Activated CD8-positive, alpha-beta memory T cell treated with anti-CD3 and anti-CD28 coated beads, Interleukin-2, amount 50 U/mL, for 48 hours (primary cell): Measurements from ENCODE around the gene RFC4.
"Not testable (repeated sequence)": the region's sequence is repeated elsewhere in the genome, so short reads cannot be mapped to it uniquely, and the experiment has no call there.

Experiments used
- DNase-seq: peaks from one replicate; pipeline ENCODE4 v3.0.0-alpha.2; 2020

The RFC4 gene

DNA sequence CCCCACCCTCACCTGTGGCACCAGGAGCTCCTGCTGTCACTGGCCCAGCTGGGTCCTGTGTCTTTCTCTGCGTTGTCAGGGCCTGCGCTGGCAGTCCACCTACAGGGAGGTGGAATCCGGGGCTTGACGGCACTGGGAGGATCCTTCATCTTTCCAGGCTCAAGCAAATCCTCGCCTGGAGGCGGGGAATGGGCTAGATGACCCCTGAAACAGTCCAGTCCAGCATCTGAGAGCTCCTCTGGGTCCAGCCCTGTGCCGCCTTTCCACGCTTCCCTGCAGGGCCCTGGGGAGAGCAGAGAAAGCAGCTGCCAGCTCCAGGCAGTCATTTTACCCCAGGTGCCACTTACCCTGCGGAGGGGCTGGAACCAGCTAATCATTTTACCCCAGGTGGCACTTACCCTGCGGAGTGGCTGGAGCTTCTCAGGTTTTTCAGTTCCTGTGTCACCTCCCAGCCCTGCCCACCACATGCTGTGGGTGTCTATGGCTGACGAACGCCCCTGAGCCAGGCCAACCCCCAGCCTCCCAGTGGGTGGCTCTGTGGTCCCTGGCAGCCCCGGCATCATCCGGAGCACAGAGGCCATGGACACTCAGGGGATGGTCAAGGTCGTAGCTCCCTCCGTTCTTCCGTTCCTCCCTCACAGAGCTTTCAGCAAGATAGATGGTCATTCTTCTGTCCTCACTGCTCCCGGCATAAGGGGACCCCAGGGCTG is 18.3 kb upstream of the RFC4 start:
- DNase-seq, result peak; percentile 54

DNA sequence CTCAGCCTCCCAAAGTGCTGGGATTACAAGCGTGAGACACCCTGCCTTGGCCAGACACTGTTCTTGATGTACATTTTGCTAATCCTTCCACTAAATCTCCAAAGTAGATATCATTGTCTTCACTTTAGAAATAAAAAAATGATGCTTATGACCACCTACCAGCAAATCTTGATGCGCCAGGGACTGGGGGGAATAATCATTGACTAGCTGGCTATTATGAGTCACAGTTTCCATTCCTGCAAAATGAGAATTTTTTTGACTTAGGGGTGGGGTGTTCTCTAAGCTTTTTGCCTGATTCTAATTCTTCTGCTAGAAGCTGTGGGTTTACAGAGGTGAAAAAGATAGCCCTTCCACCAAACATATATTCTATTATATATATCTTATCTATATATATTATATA is 17.1 kb upstream of the RFC4 start:
- DNase-seq, result peak; percentile 25

DNA sequence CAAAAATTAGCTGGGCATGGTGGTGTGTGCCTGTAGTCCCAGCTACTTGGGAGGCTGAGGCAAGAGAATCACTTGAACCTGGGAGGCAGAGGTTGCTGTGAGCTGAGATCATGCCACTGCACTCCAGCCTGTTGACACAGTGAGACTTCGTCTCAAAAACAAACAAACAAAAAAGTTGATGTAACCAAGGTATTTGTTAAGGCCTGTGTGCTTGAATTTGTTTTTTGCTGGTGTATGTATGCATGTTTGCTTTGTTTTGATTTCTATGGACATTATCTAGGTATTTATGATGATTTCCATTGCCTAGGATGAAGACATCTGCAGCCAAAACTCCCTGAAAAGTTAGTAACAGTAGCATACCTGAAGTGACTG is 16.1 kb upstream of the RFC4 start:
- not testable (repeated sequence) for DNase-seq

DNA sequence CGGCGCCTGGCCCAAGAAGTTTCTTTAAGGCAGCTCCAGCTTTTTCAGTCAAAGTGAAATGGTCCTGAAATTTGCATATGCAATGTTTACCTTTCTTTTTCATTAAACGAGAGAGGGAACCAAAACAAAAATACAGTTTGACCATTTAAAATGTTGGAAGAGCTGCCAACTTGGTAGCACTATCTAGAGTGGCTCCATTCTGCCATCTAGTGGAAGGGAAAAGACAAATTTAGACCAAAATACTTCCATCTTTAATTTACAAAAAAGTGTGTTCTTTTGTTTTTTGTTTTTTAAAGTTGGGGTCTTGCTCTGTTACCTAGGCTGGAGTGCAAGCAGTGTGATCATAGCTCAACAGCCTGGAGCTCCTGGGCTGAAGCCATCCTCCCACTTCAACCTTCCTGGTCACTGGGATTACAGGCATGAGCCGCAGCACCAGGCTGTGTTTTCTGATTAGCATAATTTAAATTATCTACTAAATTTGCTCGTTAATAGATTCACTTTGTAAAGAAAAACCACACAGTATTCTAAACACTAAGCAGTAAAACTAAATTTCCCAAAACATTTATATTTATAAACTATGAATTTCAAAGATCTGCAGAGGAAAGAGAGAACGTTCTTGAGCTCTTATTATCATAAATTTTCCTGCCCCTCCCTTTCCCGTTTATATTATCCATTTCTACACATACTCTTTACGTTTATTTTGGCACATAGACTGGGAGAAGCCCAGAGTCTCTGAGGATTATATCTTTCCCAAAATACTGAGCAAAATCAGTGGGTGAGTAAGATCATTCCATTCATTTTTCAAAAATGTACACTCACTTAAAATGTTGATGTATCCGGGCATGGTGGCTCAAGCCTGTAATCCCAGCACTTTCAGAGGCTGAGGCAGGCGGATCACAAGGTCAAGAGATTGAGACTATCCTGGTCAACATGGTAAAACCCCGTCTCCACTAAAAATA is 15.4 kb upstream of the RFC4 start:
- DNase-seq, result no peak

DNA sequence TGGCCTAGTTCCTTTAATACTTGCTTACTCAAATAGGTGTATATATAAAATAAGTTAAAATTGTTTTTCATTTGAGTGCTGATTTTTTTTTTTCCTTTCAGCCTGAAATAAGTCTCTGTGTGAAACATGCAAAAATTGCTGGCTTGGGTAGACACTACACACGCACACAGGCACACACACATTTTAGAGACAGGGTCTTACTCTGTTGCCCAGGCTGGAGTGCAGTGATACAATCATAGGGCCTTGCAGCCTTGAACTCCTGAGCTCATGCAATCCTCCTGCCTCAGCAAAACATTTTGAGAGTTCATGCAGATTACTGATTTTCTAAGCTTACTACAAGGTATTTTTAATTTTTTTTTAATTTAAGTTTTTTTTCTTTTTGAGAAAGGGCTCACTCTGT is 12.7 kb upstream of the RFC4 start:
- no peak for DNase-seq

DNA sequence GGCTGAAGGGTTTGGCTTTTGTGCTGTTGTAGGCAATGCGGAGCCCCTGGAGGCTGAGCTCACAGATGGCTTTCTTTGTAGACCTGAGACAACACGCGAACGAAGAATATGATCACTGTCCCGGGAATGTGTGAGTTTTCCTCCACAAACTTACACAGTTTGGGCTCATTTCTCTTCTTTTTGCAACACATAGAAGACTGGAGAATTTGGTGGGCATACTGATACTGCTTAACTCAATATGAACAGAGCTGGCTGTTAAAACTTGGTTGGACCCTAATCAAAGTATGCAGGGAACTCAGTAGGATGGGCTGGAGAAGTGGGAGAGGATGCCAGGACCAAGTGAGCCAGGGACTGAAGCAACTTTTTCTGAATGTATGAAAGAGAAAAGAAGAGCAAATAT is 12.2 kb upstream of the RFC4 start:
- no peak for DNase-seq

DNA sequence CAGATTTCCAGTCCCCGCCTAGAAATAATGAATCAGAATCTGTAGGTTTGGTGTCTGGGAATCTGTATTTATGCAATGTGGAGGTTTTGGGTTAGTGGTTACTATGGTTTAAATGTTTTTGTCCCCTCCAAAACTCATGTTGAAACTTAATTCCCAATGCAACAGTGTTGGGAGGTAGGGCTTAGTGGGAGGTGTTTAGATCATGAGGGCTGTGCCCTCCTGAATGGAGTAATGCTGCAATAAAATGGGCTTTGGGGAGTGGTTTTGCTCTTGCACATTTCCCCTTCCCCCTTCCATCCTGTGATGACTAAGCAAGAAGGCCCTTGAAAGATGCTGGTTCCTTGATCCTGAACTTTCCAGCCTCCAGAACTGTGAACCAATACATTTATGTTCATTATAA is 9.2 kb upstream of the RFC4 start:
- no peak for DNase-seq

DNA sequence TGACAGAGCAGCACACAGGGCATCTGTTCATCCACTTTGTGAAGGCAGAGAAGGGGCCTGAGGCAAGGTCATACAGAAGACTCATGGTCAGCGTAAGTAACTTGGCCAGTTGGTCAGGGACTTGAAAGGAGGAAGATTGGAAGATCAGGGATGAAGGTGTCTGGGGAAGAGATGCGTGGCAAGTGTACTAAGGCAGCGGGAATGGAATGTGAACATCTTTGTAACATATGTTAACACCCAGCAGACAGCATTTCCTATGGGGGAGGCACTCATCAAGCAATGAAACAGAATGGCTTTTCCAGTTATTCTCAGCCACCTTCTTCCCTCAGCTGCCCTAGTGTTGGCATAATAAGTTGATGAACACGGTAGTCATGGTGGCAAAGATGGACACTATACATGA is 7.8 kb upstream of the RFC4 start:
- DNase-seq, result no peak

DNA sequence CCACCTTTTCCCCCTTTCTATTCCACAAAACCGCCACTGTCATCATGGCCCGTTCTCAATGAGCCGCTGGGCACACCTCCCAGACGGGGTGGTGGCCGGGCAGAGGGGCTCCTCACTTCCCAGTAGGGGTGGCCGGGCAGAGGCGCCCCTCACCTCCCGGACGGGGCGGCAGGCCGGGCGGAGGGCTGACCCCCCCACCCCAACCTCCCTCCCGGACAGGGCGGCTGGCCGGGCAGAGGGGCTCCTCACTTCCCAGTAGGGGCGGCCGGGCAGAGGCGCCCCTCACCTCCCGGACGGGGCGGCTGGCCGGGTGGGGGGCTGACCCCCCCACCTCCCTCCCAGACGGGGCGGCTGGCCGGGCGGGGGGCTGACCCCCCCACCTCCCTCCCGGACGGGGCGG is 5.0 kb upstream of the RFC4 start:
- not testable (repeated sequence) for DNase-seq

DNA sequence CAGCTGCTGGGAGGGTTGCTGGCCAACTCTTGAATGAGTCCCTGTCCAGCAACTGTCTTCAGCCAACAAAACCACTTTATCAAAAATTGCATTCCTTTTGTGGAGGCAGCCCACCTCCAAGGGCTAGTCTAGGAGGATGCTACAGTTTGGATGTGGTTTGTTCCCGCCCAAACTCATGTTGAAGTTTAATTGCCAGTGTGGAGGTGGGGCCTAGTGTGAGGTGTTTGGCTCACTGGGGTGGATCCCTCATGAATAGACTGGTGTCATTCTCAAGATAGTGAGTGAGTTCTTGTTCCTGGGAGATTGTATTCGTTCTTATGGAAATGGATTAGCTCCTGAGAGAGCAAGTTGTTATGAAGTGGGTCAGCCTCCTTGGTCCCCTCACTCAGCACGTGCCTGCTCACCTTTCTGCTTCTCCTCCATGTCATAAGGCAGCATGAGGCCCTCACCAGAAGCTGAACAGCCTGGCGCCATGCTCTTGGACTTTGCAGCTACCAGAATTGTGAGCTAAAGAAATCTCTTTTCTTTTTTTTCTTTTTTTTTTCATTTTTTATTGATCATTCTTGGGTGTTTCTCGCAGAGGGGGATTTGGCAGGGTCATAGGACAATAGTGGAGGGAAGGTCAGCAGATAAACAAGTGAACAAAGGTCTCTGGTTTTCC is 4.2 kb upstream of the RFC4 start:
- no peak for DNase-seq

DNA sequence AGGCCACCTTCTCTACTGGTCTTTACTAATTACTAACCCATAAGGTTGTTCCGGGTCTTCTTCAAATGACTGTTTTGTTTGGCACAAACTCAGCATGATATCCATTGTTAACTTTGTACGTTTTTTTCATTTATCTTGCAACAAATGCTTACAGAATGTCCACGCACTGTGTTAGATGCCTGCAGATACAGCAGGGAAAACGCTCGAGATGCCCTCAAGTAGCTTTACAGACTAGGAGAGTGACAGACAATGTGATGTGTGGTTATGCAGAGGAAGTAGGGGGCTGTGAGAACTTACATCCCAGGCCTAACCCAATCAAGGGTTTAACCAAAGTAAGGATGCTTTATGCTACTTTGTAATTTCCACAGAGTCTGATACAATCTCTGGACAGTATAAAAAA is 949 bp upstream of the RFC4 start:
- no peak for DNase-seq

DNA sequence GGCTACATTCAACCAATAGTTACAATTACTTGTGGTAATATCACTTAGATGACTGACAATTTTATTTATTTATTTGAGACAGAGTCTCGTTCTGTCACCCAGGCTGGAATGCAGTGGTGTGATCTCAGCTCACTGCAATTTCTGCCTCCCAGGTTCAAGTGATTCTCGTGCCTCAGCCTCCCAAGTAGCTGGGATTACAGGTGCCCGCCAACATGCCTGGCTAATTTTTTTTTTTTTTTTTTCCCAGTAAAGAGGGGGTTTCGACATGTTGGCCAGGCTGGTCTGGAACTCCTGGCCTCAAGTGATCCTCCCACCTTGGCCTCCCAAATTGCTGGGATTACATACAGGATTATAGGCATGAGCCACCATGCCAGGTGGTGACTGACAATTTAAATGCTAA is 2.8 kb downstream of the RFC4 start:
- not testable (repeated sequence) for DNase-seq

DNA sequence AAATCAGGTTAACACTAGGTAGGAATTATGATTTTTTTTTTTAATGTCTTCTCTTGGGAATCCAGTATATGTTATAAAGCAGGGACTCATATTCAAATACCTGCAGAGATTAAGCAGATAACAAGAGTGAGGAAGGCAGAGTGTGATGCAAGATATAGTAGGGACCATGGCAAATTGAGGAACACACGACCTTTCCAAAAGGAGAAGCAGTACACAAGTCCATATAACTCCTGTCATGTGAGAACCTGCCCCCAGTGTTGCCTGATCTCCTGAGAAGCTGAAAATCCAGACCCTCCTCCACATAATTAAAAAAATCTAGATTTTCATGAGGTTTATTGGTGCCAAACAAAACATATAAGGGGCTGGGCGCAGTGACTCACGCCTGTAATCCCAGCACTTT is 3.6 kb downstream of the RFC4 start:
- no peak for DNase-seq

DNA sequence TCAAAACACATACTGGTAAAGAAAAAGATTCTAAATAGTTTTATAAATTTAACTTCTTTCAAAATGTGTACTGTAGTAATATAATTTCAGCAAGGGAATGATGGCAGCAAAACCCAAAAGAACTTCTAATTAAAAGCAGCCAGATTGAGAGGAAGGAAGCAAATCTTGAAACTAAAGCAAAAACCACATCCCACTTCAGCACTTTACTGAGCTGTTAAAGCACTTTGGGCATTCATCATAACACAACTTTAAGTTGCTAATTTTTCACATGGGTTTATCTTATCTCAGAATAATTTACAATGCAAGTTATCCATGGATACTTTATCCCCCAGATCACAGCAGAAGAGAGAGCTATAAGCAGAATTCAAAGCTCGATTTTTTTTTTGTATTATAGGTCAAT is 6.0 kb downstream of the RFC4 start:
- DNase-seq, result no peak

DNA sequence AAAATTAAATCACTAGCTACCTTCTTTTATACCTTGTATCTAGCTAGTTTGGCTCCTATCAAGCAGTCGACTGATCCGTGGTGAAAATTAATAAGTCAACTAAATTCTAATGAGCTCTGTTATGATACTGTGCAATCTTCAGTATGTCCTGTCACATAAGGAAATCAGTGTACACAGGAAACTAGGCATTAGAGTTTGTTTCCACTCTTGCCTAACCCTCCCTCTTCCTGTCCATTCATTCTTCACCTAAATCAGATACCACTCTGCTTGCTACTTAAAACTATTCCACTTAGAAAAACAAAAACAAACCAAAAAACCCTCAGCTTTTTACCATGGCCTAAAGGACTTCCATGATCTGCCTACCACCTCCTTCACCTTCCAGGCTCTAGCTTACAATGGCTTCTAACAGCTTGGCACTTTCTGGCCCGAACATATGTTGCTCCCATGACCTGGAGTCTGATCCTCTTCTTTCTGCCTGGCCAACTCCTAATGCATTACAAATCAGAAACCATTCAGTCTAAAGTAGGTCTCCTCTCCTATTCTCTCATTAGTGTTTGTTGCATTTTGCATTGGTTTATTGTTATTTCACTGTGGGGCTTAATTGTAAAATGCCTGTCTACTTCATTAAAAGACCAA is 7.9 kb downstream of the RFC4 start:
- no peak for DNase-seq

DNA sequence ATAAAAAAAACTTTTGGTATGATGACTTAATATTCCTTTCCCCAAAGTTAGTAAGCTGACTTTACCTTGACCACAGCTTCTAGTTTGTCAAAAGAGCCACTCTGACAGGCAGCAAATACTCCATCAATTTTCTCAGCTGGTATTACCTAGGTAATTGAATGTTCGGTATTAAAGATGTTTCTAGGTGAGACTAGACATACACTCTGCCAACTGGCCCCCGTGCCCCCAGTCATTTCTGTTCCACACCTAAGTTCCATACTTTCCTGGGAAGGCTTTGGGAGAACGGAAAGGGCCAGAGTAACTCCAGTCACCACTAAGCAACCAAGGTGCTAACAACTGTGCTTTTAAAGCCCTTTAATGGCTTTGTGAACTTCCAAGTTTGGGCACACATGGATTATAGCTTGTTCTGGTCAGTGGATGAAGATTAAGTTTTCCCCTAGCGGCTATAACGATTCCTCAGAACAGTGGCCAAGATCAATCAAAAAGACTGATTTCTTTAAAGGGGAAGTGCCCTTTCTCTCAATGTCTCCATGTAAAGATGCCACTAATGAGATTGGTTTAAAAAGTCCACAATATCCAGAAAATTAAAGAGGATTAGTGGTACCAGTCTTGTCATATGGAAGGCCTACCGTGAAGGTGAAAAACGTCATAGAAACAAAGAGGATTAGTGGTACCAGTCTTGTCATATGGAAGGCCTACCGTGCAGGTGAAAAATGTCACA is 15.9 kb downstream of the RFC4 start:
- DNase-seq, result peak; percentile 82

DNA sequence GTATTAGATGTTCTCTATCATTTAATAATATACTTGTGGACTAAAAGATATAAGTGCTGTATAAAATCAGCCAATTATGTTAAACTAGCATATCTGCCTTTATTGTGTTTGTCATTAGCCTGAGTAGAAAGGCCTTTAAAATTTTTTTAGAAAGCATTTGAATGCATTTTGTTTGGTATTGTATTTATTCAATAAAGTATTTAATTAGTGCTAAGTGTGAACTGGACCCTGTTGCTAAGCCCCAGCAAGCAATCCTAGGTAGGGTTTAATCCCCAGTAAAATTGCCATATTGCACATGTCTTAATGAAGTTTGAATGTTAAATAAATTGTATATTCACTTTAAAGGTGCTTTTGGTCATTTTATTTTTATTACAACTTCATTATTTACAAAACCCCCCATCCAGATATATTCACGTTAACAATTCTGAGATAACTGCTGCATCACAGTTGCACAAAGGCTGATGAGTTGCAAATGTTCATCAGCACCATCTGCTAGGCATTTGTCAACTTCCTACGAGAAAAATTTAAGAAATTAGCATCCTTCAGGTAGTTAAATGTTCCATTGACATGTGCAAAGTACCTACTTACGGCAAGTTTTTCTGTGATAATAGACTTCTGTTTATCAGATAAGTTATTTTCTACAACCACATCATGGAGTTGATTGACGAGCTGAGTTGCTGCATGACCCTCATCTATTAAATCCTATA is 16.6 kb downstream of the RFC4 start:
- no peak for DNase-seq

DNA sequence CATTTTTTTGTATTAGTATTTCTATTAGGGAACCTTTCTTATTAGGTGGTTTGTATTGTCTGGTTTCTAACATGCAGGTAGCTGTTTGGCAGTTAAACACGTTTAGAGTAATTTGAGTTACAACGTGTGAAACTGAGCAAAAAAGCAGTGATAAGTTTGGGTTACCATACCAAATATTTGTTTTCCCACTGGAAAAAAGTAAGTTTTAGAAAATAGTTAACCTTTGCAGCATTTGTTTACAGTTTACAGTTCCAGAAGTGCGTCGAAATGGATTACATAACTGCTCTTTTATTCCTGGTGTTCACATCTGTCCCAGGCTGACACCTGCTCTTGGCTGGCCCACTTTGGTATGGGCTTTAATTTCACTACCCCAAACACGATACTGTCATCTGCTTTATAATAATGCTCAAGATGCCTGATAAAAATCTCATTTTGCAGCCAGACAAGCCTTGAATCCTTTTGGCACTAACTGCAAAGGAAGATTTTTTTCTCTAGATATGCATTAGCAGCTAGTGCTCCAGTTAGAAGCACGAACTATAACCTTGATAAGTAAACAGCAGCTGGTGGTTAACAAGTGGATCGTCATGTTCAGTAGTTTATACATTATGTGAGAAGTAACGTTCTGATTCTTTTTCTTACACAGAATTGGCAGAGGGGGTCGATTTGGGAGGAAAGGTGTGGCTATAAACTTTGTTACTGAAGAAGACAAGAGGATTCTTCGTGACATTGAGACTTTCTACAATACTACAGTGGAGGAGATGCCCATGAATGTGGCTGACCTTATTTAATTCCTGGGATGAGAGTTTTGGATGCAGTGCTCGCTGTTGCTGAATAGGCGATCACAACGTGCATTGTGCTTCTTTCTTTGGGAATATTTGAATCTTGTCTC is 17.6 kb downstream of the RFC4 start:
- DNase-seq, result no peak

DNA sequence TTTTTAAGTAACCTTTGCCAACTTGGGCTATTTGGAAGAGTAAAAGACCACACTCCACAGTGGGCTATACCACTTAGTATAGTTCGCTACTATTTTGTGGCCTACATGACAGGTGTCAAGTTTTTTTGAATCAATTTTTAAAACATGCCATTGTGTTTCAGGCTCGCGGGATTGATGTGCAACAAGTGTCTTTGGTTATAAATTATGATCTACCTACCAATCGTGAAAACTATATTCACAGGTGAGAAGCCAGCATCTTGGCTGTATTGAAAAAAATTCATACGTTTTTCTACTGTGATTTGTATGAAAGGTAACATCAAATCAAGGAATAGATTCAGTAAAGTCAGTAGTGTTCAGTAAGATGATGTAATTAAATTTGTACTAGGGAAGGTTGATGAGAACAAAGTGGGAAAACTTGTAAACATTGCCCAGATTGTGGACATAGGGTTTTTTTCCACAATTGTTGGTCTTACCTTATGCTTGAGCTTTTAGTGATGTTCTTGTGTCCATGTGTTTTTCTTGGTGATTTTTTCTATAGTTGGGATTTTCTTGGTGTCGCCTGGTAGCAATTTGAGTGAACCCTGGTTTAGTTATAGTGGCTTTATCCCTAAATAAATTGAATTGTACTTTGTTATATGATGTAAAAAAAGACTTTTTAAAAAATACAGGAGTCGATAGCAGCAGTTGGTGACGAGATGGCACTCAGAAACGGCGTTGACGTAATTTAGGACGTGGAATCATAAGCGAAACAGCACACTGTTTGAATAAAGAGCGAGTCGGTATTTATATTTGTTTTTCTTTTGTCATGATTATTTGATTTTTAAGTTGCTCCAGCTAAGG is 18.4 kb downstream of the RFC4 start:
- no peak for DNase-seq

DNA sequence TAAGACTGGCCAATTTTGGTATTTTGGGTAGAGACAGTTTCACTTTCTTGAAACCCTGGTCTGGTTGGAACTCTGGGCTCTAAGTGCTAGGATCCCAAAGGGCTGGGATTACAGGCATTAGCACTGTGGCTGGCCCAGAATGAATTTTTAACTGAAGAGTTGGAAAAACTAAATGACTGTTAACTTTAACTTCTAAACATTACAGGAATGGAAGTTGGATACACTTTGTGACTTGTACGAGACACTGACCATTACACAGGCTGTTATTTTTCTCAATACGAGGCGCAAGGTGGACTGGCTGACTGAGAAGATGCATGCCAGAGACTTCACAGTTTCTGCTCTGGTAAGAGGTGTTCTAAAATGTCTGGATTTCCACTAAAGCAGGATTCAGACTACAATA is 19.4 kb downstream of the RFC4 start:
- no peak for DNase-seq
